Measurements from ENCODE around the gene DDAH1.

The DDAH1 gene

GRCh38 chr1:85334962-85335361, 130.0 kb downstream of the DDAH1 start:
- H3K36me3 ChIP-seq (ENCODE audit: control insufficient read depth, low read length): no peaks in the 10 kb centered on the region
- H3K27me3 ChIP-seq (ENCODE audit: control insufficient read depth, low read length): peaks cover 6% of the 10 kb centered on the region
- H4K20me1 ChIP-seq (ENCODE audit: control insufficient read depth, insufficient read depth, low read depth, low read length): no peaks in the 10 kb centered on the region
- no peak overlapping the region for H3K27ac ChIP-seq (ENCODE audit: low read depth, low read length)
- H3K9me2 ChIP-seq (replicated peaks; ENCODE audit: control insufficient read depth, low read length): no peaks in the 10 kb centered on the region
- H3F3A ChIP-seq (ENCODE audit: control insufficient read depth, insufficient read depth): no peaks in the 10 kb centered on the region
- H3K4me2 ChIP-seq (ENCODE audit: low read length): peak overlapping the region; percentile 16; the same call in 1 of the 2 replicates
- no peak for TF ChIP-seq EZH2phosphoT487 (IDR thresholded peaks at IDR 0.05; ENCODE audit: borderline replicate concordance, low read length)
- TF ChIP-seq, protein P1, sequence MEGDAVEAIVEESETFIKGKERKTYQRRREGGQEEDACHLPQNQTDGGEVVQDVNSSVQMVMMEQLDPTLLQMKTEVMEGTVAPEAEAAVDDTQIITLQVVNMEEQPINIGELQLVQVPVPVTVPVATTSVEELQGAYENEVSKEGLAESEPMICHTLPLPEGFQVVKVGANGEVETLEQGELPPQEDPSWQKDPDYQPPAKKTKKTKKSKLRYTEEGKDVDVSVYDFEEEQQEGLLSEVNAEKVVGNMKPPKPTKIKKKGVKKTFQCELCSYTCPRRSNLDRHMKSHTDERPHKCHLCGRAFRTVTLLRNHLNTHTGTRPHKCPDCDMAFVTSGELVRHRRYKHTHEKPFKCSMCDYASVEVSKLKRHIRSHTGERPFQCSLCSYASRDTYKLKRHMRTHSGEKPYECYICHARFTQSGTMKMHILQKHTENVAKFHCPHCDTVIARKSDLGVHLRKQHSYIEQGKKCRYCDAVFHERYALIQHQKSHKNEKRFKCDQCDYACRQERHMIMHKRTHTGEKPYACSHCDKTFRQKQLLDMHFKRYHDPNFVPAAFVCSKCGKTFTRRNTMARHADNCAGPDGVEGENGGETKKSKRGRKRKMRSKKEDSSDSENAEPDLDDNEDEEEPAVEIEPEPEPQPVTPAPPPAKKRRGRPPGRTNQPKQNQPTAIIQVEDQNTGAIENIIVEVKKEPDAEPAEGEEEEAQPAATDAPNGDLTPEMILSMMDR (IDR thresholded peaks at IDR 0.05; ENCODE audit: low read depth, low read length, poor library complexity, severe bottlenecking): no peak
- no peak overlapping the region for H3K4me3 ChIP-seq (ENCODE audit: low read length)
- no peaks in the 10 kb centered on the region for H3K79me2 ChIP-seq (ENCODE audit: control insufficient read depth, low read length)
- H3K4me1 ChIP-seq (ENCODE audit: control insufficient read depth, low read length): peaks cover 12% of the 10 kb centered on the region
- no peaks in the 10 kb centered on the region; the same call in 1 of the 2 replicates for H3K9me3 ChIP-seq (ENCODE audit: control insufficient read depth, insufficient read depth, low read length)

GRCh38 chr1:85333186-85333585, 131.8 kb downstream of the DDAH1 start:
- Histone ChIP-seq H3K27ac (ENCODE audit: low read depth, low read length) (no peak overlapping the region), H3K36me3 (ENCODE audit: control insufficient read depth, low read length) (no peaks in the 10 kb centered on the region), H4K20me1 (ENCODE audit: control insufficient read depth, insufficient read depth, low read depth, low read length) (no peaks in the 10 kb centered on the region), H3K27me3 (ENCODE audit: control insufficient read depth, low read length) (peaks cover 4% of the 10 kb centered on the region), H3K9me3 (ENCODE audit: control insufficient read depth, insufficient read depth, low read length) (no peaks in the 10 kb centered on the region; the same call in 1 of the 2 replicates), H3F3A (ENCODE audit: control insufficient read depth, insufficient read depth) (no peaks in the 10 kb centered on the region), H3K4me3 (ENCODE audit: low read length) (no peak overlapping the region), H3K4me2 (ENCODE audit: low read length) (no peak overlapping the region), H3K79me2 (ENCODE audit: control insufficient read depth, low read length) (no peaks in the 10 kb centered on the region), H3K4me1 (ENCODE audit: control insufficient read depth, low read length) (peaks cover 12% of the 10 kb centered on the region), H3K9me2 (replicated peaks; ENCODE audit: control insufficient read depth, low read length) (no peaks in the 10 kb centered on the region)
- TF ChIP-seq, protein P1 (IDR thresholded peaks at IDR 0.05; ENCODE audit: low read depth, low read length, poor library complexity, severe bottlenecking): no peak
- no peak for TF ChIP-seq EZH2phosphoT487 (IDR thresholded peaks at IDR 0.05; ENCODE audit: borderline replicate concordance, low read length)

GRCh38 chr1:85332575-85332974, 132.4 kb downstream of the DDAH1 start:
- Histone ChIP-seq H3K4me3 (ENCODE audit: low read length) (no peak overlapping the region), H3K9me3 (ENCODE audit: control insufficient read depth, insufficient read depth, low read length) (no peaks in the 10 kb centered on the region; the same call in 1 of the 2 replicates), H3K4me2 (ENCODE audit: low read length) (no peak overlapping the region), H3K36me3 (ENCODE audit: control insufficient read depth, low read length) (no peaks in the 10 kb centered on the region), H3F3A (ENCODE audit: control insufficient read depth, insufficient read depth) (no peaks in the 10 kb centered on the region), H3K27me3 (ENCODE audit: control insufficient read depth, low read length) (no peaks in the 10 kb centered on the region), H3K27ac (ENCODE audit: low read depth, low read length) (no peak overlapping the region), H3K9me2 (replicated peaks; ENCODE audit: control insufficient read depth, low read length) (no peaks in the 10 kb centered on the region), H3K4me1 (ENCODE audit: control insufficient read depth, low read length) (peaks cover 12% of the 10 kb centered on the region), H3K79me2 (ENCODE audit: control insufficient read depth, low read length) (no peaks in the 10 kb centered on the region), H4K20me1 (ENCODE audit: control insufficient read depth, insufficient read depth, low read depth, low read length) (no peaks in the 10 kb centered on the region)
- TF ChIP-seq EZH2phosphoT487 (IDR thresholded peaks at IDR 0.05; ENCODE audit: borderline replicate concordance, low read length): no peak
- TF ChIP-seq, protein P1 (IDR thresholded peaks at IDR 0.05; ENCODE audit: low read depth, low read length, poor library complexity, severe bottlenecking): no peak
